MCF 10A (cell line): Measurements from ENCODE around the gene MRFAP1L1. TPM values are rescaled to one million over a fixed set of nuclear protein-coding genes. Genes with fewer than 3 reads are reported as not detected.

Source experiments
- BruUV-seq: library from RNA; stranded (reverse); fragments of 400-500 nt; replicated peaks from 2 replicates; lab custom pipeline; 2021; lab: Mats Ljungman, UMichigan
- CTCF ChIA-PET: fragments of 300-600 bp; sonication (Branson Sonifier 250); formaldehyde crosslinking; extraction: SDS; loops from one replicate; lab custom pipeline; 2021; ENCODE audit warnings: antibody characterized with exemption, inconsistent platforms; lab: Yijun Ruan, JAX
- POLR2A ChIA-PET: fragments of 300-600, 350-650 bp; sonication (Branson Sonifier 250); formaldehyde crosslinking; extraction: SDS; loops from one replicate; lab custom pipeline; 2020; ENCODE audit warnings: antibody characterized with exemption, inconsistent platforms; lab: Yijun Ruan, JAX
- DNase-seq: peaks from one replicate; pipeline ENCODE4 v3.0.0-alpha.2; 2018; ENCODE audit not compliant: unreplicated experiment
- H3K27ac Mint-ChIP-seq: one replicate; pipeline ENCODE4 v1.8.0; 2022; ENCODE audit warnings: mild to moderate bottlenecking, low read depth, mixed read lengths; ENCODE audit not compliant: unreplicated experiment
- H3K27me3 Mint-ChIP-seq: one replicate; pipeline ENCODE4 v1.8.0; 2022; ENCODE audit warnings: mixed read lengths; ENCODE audit not compliant: insufficient read depth, unreplicated experiment
- H3K36me3 Mint-ChIP-seq: one replicate; pipeline ENCODE4 v1.8.0; 2022; ENCODE audit warnings: mild to moderate bottlenecking, moderate library complexity, mixed read lengths; ENCODE audit not compliant: insufficient read depth, unreplicated experiment
- H3K4me1 Mint-ChIP-seq: one replicate; pipeline ENCODE4 v1.8.0; 2022; ENCODE audit warnings: mixed read lengths; ENCODE audit not compliant: insufficient read depth, unreplicated experiment
- H3K4me3 Mint-ChIP-seq: one replicate; pipeline ENCODE4 v1.8.0; 2022; ENCODE audit warnings: mild to moderate bottlenecking, moderate library complexity, mixed read lengths; ENCODE audit not compliant: unreplicated experiment
- H3K9me3 Mint-ChIP-seq: one replicate; pipeline ENCODE4 v1.8.0; 2022; ENCODE audit warnings: mixed read lengths; ENCODE audit not compliant: unreplicated experiment
- CTCF ChIP-seq: fragments of 200-600 bp; IDR thresholded peaks from one replicate; pipeline ENCODE4 v1.8.0; 2022; ENCODE audit warnings: antibody characterized with exemption, mild to moderate bottlenecking; ENCODE audit not compliant: unreplicated experiment
- intact Hi-C: fragments of 100-400 bp; cut with micrococcal nuclease; formaldehyde crosslinking; loops from 2 replicates; pipeline ENCODE4 v1.14.1; 2022
- total RNA-seq: library from RNA; stranded (reverse); gene quantifications from 2 replicates; pipeline ENCODE4 v1.2.3, GENCODE V29; 2022

Gene MRFAP1L1
- total RNA-seq, 1 experiment from 2014 or later = 42.5 TPM

GRCh38 chr4:6742507-6742906, 32.8 kb upstream of the MRFAP1L1 start:
- H3K9me3 Mint-ChIP-seq = no peaks in the 10 kb centered on the region
- no peak for DNase-seq
- no peaks in the 10 kb centered on the region for H3K36me3 Mint-ChIP-seq
- no peak overlapping the region for H3K27ac Mint-ChIP-seq
- H3K4me1 Mint-ChIP-seq = peaks cover 9% of the 10 kb centered on the region
- CTCF ChIA-PET = no interaction called here
- POLR2A ChIA-PET = no interaction called here
- no TSS peak for BruUV-seq
- no peaks in the 10 kb centered on the region for H3K27me3 Mint-ChIP-seq
- no peak for TF ChIP-seq CTCF
- intact Hi-C loops = no loop called here
- H3K4me3 Mint-ChIP-seq = no peak overlapping the region

- H3K27ac Mint-ChIP-seq = no peak overlapping the region
- no peaks in the 10 kb centered on the region for H3K27me3 Mint-ChIP-seq
- no peak for DNase-seq
- ChIA-PET CTCF (interaction anchor here (1.2 kb wide), 1 partner anchor 21 kb away, joined by 3 read pairs; no protein-coding TSS in a partner anchor), POLR2A (interaction anchor here (0.9 to 1.2 kb wide), 2 partner anchors 45 to 327 kb away, joined by 3 to 4 read pairs; no protein-coding TSS in a partner anchor)
- H3K4me1 Mint-ChIP-seq = no peaks in the 10 kb centered on the region
- no peak overlapping the region for H3K4me3 Mint-ChIP-seq
- BruUV-seq = no TSS peak
- intact Hi-C loops = no loop called here
- TF ChIP-seq CTCF = no peak
- no peaks in the 10 kb centered on the region for H3K36me3 Mint-ChIP-seq
- no peaks in the 10 kb centered on the region for H3K9me3 Mint-ChIP-seq
These were observed 30.7 kb upstream of the MRFAP1L1 start for GRCh38 chr4:6740347-6740746.

GRCh38 chr4:6739920-6740319, 30.3 kb upstream of the MRFAP1L1 start:
- no TSS peak for BruUV-seq
- ChIA-PET CTCF (interaction anchor here (1.2 kb wide), 1 partner anchor 20 kb away, joined by 3 read pairs; no protein-coding TSS in a partner anchor), POLR2A (interaction anchor here (0.9 to 1.2 kb wide), 2 partner anchors 44 to 327 kb away, joined by 3 to 4 read pairs; no protein-coding TSS in a partner anchor)
- intact Hi-C loops = no loop called here
- H3K27me3 Mint-ChIP-seq = no peaks in the 10 kb centered on the region
- no peak for TF ChIP-seq CTCF
- H3K4me1 Mint-ChIP-seq = no peaks in the 10 kb centered on the region
- no peaks in the 10 kb centered on the region for H3K9me3 Mint-ChIP-seq
- H3K4me3 Mint-ChIP-seq = no peak overlapping the region
- no peak overlapping the region for H3K27ac Mint-ChIP-seq
- H3K36me3 Mint-ChIP-seq = no peaks in the 10 kb centered on the region
- no peak for DNase-seq

- Mint-ChIP-seq H3K27ac (peak overlapping the region; percentile 71), H3K27me3 (no peaks in the 10 kb centered on the region), H3K4me3 (no peak overlapping the region), H3K36me3 (no peaks in the 10 kb centered on the region), H3K4me1 (peaks cover 4% of the 10 kb centered on the region), H3K9me3 (no peaks in the 10 kb centered on the region)
- no peak for TF ChIP-seq CTCF
- no peak for DNase-seq
- CTCF ChIA-PET = interaction anchor here (0.6 to 5.0 kb wide), 4 partner anchors 9 to 139 kb away, joined by 3 to 23 read pairs (median 3); no protein-coding TSS in a partner anchor
- intact Hi-C loops = no loop called here
- POLR2A ChIA-PET = interaction anchor here (0.6 to 1.3 kb wide), 2 partner anchors 15 to 162 kb away, joined by 3 to 4 read pairs; no protein-coding TSS in a partner anchor
- BruUV-seq = no TSS peak
These were observed 24.6 kb upstream of the MRFAP1L1 start for GRCh38 chr4:6734165-6734786.
